Right lobe of liver (tissue), 6 donors: Measurements from ENCODE around the gene ZFAND3. TPM values are rescaled to one million over a fixed set of nuclear protein-coding genes. Genes with fewer than 3 reads are reported as not detected.

Experiments used
- ATAC-seq, 4 donors: fragments of 200-7000 bp; cut with Tn5 transposase; one replicate each; pipeline ENCODE4 v1.9.1; 2020; ENCODE audit warnings: mild to moderate bottlenecking in 4 of 4, moderate library complexity in 4 of 4
- DNase-seq, 3 donors: peaks; one replicate each; pipeline ENCODE4 v3.0.0-alpha.2; 2020
- H3K27ac ChIP-seq, 3 donors: fragments of 200-600 bp; one replicate each; pipeline ENCODE4 v1.8.0; 2022
- H3K27me3 ChIP-seq, 2 donors: fragments of 200-600 bp; one replicate each; pipeline ENCODE4 v1.8.0; 2022
- H3K36me3 ChIP-seq, 4 donors: fragments of 200-600 bp; sonication (generic) in 1 of 4; one replicate each; pipeline versions ENCODE4 v1.5.1 to v1.8.0; 2017 to 2022; ENCODE audit warnings: control low read depth in 1 of 4
- H3K4me1 ChIP-seq, 4 donors: fragments of 200-600 bp; sonication (generic) in 1 of 4; one replicate each; pipeline versions ENCODE4 v1.5.1 to v1.8.0; 2017 to 2022; ENCODE audit warnings: control low read depth in 1 of 4
- H3K4me3 ChIP-seq, 3 donors: fragments of 200-600 bp; one replicate each; pipeline ENCODE4 v1.8.0; 2022
- H3K9me3 ChIP-seq, 4 donors: fragments of 200-600 bp; sonication (generic) in 1 of 4; one replicate each; pipeline versions ENCODE4 v1.5.1 to v1.8.0; 2017 to 2022; ENCODE audit warnings: control low read depth in 1 of 4
- CTCF ChIP-seq, 4 donors: fragments of 200-600 bp in 3 of 4; fragments of 450-650 bp in 1 of 4; IDR thresholded peaks; one replicate each; pipeline versions ENCODE4 v1.5.1 to v1.8.0; 2016 to 2022; ENCODE audit warnings: antibody characterized with exemption in 4 of 4, mild to moderate bottlenecking in 2 of 4
- POLR2A ChIP-seq: fragments of 450-650 bp; IDR thresholded peaks from one replicate; pipeline ENCODE4 v1.6.1; 2017; ENCODE audit warnings: antibody characterized with exemption, mild to moderate bottlenecking
- WGBS: methylation state at CpG from one replicate; pipeline ENCODE4 v1.1.6; 2018; ENCODE audit warnings: low coverage, low lambda C conversion rate; ENCODE audit not compliant: insufficient coverage; ENCODE audit errors: missing lambda C conversion rate; 5-methylcytosine and 5-hydroxymethylcytosine counted together
- intact Hi-C, 2 donors: fragments of 100-400 bp; cut with DNase I; formaldehyde crosslinking; loops; one replicate each; pipeline versions ENCODE4 v1.11.2 to v1.14.1; 2022
- total RNA-seq, 6 experiments: library from RNA; depleted of rRNA in 2 of 6; stranded (reverse); fragments of >200 nt in 2 of 6; fragmentation: NEBNext Ultra II Directional in 3 of 6; extraction: Animal tissue kit (Norgen Biotek cat#: 25700) in 3 of 6; gene quantifications; one replicate each; pipeline versions ENCODE4 v1.1.0 to v1.2.4, GENCODE V29; 2016 to 2023
- donor health status: DM: no; HTN: yes; CAD: no.
- donor health status: DM: no; HTN: no; CAD: no.
- donor health status: DM: no; HTN: no; CAD: no.
- donor health status: DM: no; HTN: yes; CAD: no.
- donor health status: DM: no; HTN: yes; CAD: no.

Gene ZFAND3
- total RNA-seq, 6 experiments from 2014 or later: 43.1 to 66.5 (median 53.2) TPM

GRCh38 chr6:38064431-38064830, 244.9 kb downstream of the ZFAND3 start:
- no peak overlapping the region for H3K27ac ChIP-seq
- H3K4me1 ChIP-seq: no peaks in the 10 kb centered on the region
- ATAC-seq: no peak
- no peaks in the 10 kb centered on the region for H3K9me3 ChIP-seq
- no peak for DNase-seq
- H3K27me3 ChIP-seq: no peaks in the 10 kb centered on the region
- intact Hi-C loops: no loop called here
- H3K4me3 ChIP-seq: no peak overlapping the region
- no peak for TF ChIP-seq POLR2A
- TF ChIP-seq CTCF (IDR thresholded peaks at IDR 0.05): no peak
- H3K36me3 ChIP-seq: peaks cover 0 to 27% (median 15%) of the 10 kb centered on the region in 4 donors
- whole genome bisulfite sequencing: 89% methylated on average over 2 of the region's 2 CpGs

GRCh38 chr6:38065734-38066305, 246.3 kb downstream of the ZFAND3 start:
- H3K27me3 ChIP-seq: no peaks in the 10 kb centered on the region
- no peak overlapping the region for H3K4me3 ChIP-seq
- intact Hi-C loops: no loop called here
- H3K4me1 ChIP-seq: no peaks in the 10 kb centered on the region
- H3K9me3 ChIP-seq: no peaks in the 10 kb centered on the region
- H3K27ac ChIP-seq: no peak overlapping the region
- TF ChIP-seq CTCF (IDR thresholded peaks at IDR 0.05) (no peak), POLR2A (no peak)
- DNase-seq: no peak
- ATAC-seq: no peak
- peaks cover 0 to 27% (median 15%) of the 10 kb centered on the region in 4 donors for H3K36me3 ChIP-seq
- 100% methylated on average over 2 of the region's 2 CpGs for WGBS

GRCh38 chr6:38067263-38067980, 247.9 kb downstream of the ZFAND3 start:
- WGBS: 68% methylated on average over 2 of the region's 2 CpGs
- Histone ChIP-seq H3K27ac (no peak overlapping the region), H3K4me3 (no peak overlapping the region), H3K9me3 (no peaks in the 10 kb centered on the region), H3K4me1 (peaks cover 0 to 6% (median 0%) of the 10 kb centered on the region in 4 donors), H3K27me3 (no peaks in the 10 kb centered on the region), H3K36me3 (peaks cover 0 to 18% (median 8%) of the 10 kb centered on the region in 4 donors)
- intact Hi-C loops: no loop called here
- DNase-seq (no peak), ATAC-seq (no peak)
- TF ChIP-seq CTCF (IDR thresholded peaks at IDR 0.05) (no peak), POLR2A (no peak)

GRCh38 chr6:38068854-38069590, 249.5 kb downstream of the ZFAND3 start:
- no peak for TF ChIP-seq POLR2A
- peak in 1 of 4 donors; percentile 13 for TF ChIP-seq CTCF (IDR thresholded peaks at IDR 0.05)
- Histone ChIP-seq H3K4me3 (no peak overlapping the region), H3K27ac (no peak overlapping the region), H3K27me3 (no peaks in the 10 kb centered on the region), H3K9me3 (no peaks in the 10 kb centered on the region), H3K36me3 (peaks cover 0 to 3% (median under 1%) of the 10 kb centered on the region in 4 donors), H3K4me1 (peaks cover 0 to 7% (median 0%) of the 10 kb centered on the region in 4 donors)
- intact Hi-C loops: no loop called here
- peak in 1 of 4 donors; percentile 29 for ATAC-seq
- DNase-seq: no peak
- 77% methylated on average over 7 of the region's 7 CpGs for WGBS
